Mononuclear cell (primary cell): Measurements from ENCODE around the gene DCLRE1C. TPM values are rescaled to one million over a fixed set of nuclear protein-coding genes. Genes with fewer than 3 reads are reported as not detected.
A peak's percentile ranks its signal among the peaks of the same experiment; 100 is the strongest.
"Not testable (repeated sequence)": the region's sequence is repeated elsewhere in the genome, so short reads cannot be mapped to it uniquely, and the experiment has no call there.

Experiments
- H3K27me3 ChIP-seq: 2 replicates; pipeline ENCODE4 v1.6.0; 2011; ENCODE audit warnings: low read length, control low read depth; ENCODE audit not compliant: insufficient read depth
- H3K4me1 ChIP-seq: 2 replicates; pipeline ENCODE4 v1.5.1; 2011; ENCODE audit warnings: mild to moderate bottlenecking, low read length, control low read depth; ENCODE audit not compliant: insufficient read depth
- H3K4me3 ChIP-seq: 2 replicates; pipeline ENCODE4 v1.5.1; 2011; ENCODE audit warnings: mild to moderate bottlenecking, low read length, moderate library complexity
- H3K9me3 ChIP-seq: 2 replicates; pipeline ENCODE4 v1.5.1; 2011; ENCODE audit warnings: low read depth, mild to moderate bottlenecking, control low read depth, low read length
- total RNA-seq: library from RNA; depleted of rRNA; stranded (reverse); fragments of >200 nt; gene quantifications from one replicate; pipeline ENCODE4 v1.2.3, GENCODE V29; 2012

The DCLRE1C gene
- total RNA-seq, 1 donor, result 15.2 TPM

GRCh38 chr10:14879124-14879927, 74.6 kb downstream of the DCLRE1C start:
- Histone ChIP-seq H3K4me3 (peak overlapping the region; percentile 78), H3K27me3 (no peaks in the 10 kb centered on the region), H3K9me3 (no peaks in the 10 kb centered on the region), H3K4me1 (peaks cover 23% of the 10 kb centered on the region)

- Histone ChIP-seq H3K4me3 (peak within 1 kb of the TSS; percentile 78), H3K4me1 (peaks cover 23% of the 10 kb centered on the region), H3K27me3 (no peaks in the 10 kb centered on the region), H3K9me3 (no peaks in the 10 kb centered on the region)
Measured at GRCh38 chr10:14878266-14879123, 75.4 kb downstream of the DCLRE1C start, which contains the start of gene SUV39H2. SUV39H2 (plus strand) TSS chr10:14878866; CDS start chr10:14878889, 23 bp downstream.

- peaks cover 23% of the 10 kb centered on the region for H3K4me1 ChIP-seq
- no peaks in the 10 kb centered on the region for H3K9me3 ChIP-seq
- no peaks in the 10 kb centered on the region for H3K27me3 ChIP-seq
- no peak overlapping the region for H3K4me3 ChIP-seq
Measured at GRCh38 chr10:14876764-14877163, 77.1 kb downstream of the DCLRE1C start.

DNA sequence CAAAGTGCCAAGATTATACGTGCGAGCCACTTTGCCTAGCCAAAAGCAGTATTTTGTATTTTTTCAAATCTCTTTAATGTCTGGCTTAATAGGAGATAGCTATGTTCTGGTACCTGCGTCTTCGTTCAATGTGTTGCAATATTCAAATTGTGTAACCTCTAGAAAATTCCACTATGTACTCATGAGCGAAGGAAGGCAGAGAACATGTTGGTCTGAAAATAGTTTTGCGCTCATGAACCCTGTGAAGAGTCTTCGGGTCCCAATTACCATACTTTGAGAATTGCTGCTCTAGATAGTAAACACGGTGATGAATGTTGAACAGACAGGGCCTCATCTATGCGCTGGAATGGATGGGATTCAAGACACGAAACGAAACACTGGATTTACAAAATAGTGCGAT, 78.0 kb downstream of the DCLRE1C start:
- Histone ChIP-seq H3K4me3 (no peak overlapping the region), H3K9me3 (no peaks in the 10 kb centered on the region), H3K27me3 (no peaks in the 10 kb centered on the region), H3K4me1 (peaks cover 23% of the 10 kb centered on the region)

DNA sequence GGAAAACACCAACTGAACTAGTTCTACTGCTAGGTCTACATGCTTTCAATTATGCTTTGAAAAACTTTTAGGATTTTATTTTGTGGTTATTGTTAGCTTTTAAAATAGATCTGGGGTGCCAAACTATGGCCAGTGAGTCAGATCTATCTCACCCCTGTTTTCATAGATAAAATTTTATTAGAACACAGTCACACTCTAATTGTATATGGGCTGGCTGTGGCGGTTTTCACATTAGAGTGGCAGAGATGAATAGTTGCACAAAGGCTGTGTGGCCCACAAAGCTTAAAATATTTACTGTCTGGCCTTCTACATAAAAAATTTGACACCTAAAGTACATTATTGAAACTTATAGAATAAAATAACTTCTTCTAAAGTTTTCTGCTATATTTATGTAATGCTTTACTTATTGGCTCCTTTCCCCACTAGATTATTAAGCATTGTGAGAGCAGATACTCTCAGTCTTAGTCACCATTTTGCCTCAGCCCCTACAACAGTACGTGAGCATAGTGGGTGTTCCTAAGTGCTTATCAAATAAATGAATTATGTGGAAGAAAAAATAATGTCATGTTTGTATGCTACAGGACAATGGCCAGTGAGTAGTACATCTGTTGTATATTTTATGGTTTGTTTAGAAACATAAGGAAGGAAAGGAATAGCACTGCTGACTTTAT, 80.7 kb downstream of the DCLRE1C start:
- no peak overlapping the region for H3K4me3 ChIP-seq
- peaks cover 10% of the 10 kb centered on the region for H3K4me1 ChIP-seq
- no peaks in the 10 kb centered on the region for H3K27me3 ChIP-seq
- H3K9me3 ChIP-seq, result no peaks in the 10 kb centered on the region

GRCh38 chr10:14864871-14865270, 89.0 kb downstream of the DCLRE1C start:
- H3K9me3 ChIP-seq, H3K27me3 ChIP-seq, H3K4me1 ChIP-seq, H3K4me3 ChIP-seq: not testable (repeated sequence)

GRCh38 chr10:14864466-14864865, 89.4 kb downstream of the DCLRE1C start:
- H3K27me3 ChIP-seq, H3K9me3 ChIP-seq: not testable (repeated sequence)

GRCh38 chr10:14860791-14861190, 93.1 kb downstream of the DCLRE1C start:
- no peak overlapping the region for H3K4me3 ChIP-seq
- no peaks in the 10 kb centered on the region for H3K9me3 ChIP-seq
- peaks cover 7% of the 10 kb centered on the region for H3K4me1 ChIP-seq
- no peaks in the 10 kb centered on the region for H3K27me3 ChIP-seq

More at GRCh38 chr10:14864466-14864865, 89.4 kb downstream of the DCLRE1C start:
- H3K4me1 ChIP-seq, H3K4me3 ChIP-seq: not testable (repeated sequence)

DNA sequence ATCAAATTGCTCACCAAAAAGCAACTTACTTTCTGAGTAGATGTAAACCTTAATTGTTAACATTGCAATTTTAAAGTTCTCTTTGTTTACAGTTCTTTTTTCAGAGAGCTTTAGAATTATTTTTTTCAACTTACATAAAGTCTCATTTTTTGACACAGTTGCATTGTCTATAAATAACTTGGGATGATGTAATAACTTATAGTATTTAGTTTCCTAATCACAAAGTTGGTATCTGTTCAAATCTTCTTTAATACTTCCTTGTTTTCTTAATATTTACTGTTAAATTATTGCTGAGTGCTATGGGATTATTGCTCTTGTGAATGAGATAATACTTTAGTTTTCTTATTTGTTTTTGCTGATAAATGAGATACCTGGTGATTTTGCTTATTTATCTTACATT, 94.1 kb downstream of the DCLRE1C start:
- peaks cover 7% of the 10 kb centered on the region for H3K4me1 ChIP-seq
- H3K4me3 ChIP-seq, result no peak overlapping the region
- H3K9me3 ChIP-seq, result no peaks in the 10 kb centered on the region
- H3K27me3 ChIP-seq, result no peaks in the 10 kb centered on the region

DNA sequence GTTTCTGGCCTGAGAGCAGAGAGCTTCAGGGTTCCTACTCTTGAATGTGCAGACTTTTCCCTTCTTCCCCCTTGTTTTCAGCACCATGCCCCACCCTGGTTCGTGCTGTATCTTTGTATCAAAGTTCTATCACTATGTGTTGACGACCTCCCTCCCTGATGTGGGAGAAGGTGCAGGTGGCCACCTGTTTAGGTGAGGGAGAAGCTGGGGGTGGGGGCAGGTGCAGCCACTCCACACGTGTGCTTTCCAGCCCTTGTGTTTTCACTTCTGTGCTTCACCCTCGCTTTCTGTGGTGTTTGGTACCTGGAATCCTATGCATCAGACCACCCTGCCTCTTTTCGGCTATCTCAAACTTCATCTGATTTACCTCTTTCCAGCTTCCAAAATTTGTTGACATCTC, 94.9 kb downstream of the DCLRE1C start:
- no peaks in the 10 kb centered on the region for H3K9me3 ChIP-seq
- no peaks in the 10 kb centered on the region for H3K27me3 ChIP-seq
- no peak overlapping the region for H3K4me3 ChIP-seq
- H3K4me1 ChIP-seq, result peaks cover 7% of the 10 kb centered on the region

DNA sequence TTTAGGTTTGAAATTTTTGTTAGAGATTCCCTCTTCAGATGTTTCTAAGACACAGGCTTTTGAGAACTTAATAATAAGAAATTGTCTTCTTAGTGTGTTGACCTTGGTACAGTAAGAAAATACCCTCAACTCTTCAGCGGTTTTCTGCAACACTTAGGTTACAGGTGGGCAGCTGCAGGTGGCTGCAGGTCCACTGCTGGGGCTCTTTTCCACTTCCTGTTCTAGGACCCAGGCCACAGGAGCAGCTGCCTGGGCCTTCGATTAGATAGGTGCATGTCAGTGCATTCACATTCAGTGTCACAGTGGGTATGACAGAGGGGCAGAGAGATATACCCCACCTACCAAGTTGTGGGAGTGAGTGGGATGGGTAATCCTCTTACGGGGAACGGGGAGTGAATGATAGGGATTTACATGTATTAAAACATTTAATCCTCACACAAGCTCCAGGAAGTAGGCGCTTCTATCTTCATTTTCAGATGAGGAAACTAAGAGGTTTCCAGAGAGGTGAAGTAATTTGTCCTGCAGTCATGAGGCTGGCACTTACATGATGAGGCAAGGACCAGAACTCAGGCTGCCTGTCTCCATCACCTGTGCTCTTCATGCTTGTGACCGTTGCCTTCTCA, 95.4 kb downstream of the DCLRE1C start:
- no peak overlapping the region for H3K4me3 ChIP-seq
- H3K9me3 ChIP-seq, result no peaks in the 10 kb centered on the region

GRCh38 chr10:14855453-14855852, 98.4 kb downstream of the DCLRE1C start:
- Histone ChIP-seq H3K9me3 (no peaks in the 10 kb centered on the region), H3K27me3 (no peaks in the 10 kb centered on the region), H3K4me3 (no peak overlapping the region), H3K4me1 (peaks cover 7% of the 10 kb centered on the region)

More for the DNA sequence above, 95.4 kb downstream of the DCLRE1C start:
- no peaks in the 10 kb centered on the region for H3K27me3 ChIP-seq
- peaks cover 7% of the 10 kb centered on the region for H3K4me1 ChIP-seq

- Histone ChIP-seq H3K27me3 (no peaks in the 10 kb centered on the region), H3K4me3 (no peak overlapping the region), H3K4me1 (no peaks in the 10 kb centered on the region), H3K9me3 (no peaks in the 10 kb centered on the region)
Measured at GRCh38 chr10:14852236-14852635, 101.7 kb downstream of the DCLRE1C start.
